SJCRH30 (cell line): ENCODE measurements around the gene IFIT3. TPM values are rescaled to one million over a fixed set of nuclear protein-coding genes. Genes with fewer than 3 reads are reported as not detected.

Experiments used
- DNase-seq, 2 experiments: peaks; one replicate each; pipeline ENCODE4 v3.0.0-alpha.2; 2015 to 2020
- H3K27ac ChIP-seq: fragments of 250-450 bp; sonication (Bioruptor Pico); 2 replicates; pipeline ENCODE4 v1.5.1; 2020; ENCODE audit warnings: mild to moderate bottlenecking, moderate library complexity
- H3K27me3 ChIP-seq: fragments of 250-450 bp; sonication (Bioruptor Pico); 2 replicates; pipeline ENCODE4 v1.5.1; 2020; ENCODE audit warnings: mild to moderate bottlenecking, moderate library complexity
- H3K36me3 ChIP-seq: fragments of 250-450 bp; sonication (Bioruptor Pico); 2 replicates; pipeline ENCODE4 v1.5.1; 2020; ENCODE audit warnings: mild to moderate bottlenecking, moderate library complexity
- H3K4me1 ChIP-seq: fragments of 250-450 bp; sonication (Bioruptor Pico); 2 replicates; pipeline ENCODE4 v1.5.1; 2020; ENCODE audit warnings: mild to moderate bottlenecking, moderate library complexity
- H3K4me3 ChIP-seq: fragments of 250-450 bp; sonication (Bioruptor Pico); 2 replicates; pipeline ENCODE4 v1.5.1; 2020; ENCODE audit warnings: mild to moderate bottlenecking, moderate library complexity
- H3K9me3 ChIP-seq: fragments of 250-450 bp; sonication (Bioruptor Pico); replicated peaks from 2 replicates; pipeline ENCODE4 v1.5.1; 2020; ENCODE audit warnings: mild to moderate bottlenecking, moderate library complexity
- total RNA-seq: library from RNA; depleted of rRNA; stranded (reverse); fragments of >200 nt; shearing (Covaris generic); gene quantifications from 2 replicates; pipeline ENCODE4 v1.2.3, GENCODE V29; 2014

IFIT3 gene
- total RNA-seq, 1 experiment from 2014 or later, result 0.73 TPM

GRCh38 chr10:89297791-89298190, 30.0 kb upstream of the IFIT3 start:
- H3K36me3 ChIP-seq, result no peaks in the 10 kb centered on the region
- H3K4me1 ChIP-seq, result no peaks in the 10 kb centered on the region
- H3K27me3 ChIP-seq, result no peaks in the 10 kb centered on the region
- no peaks in the 10 kb centered on the region for H3K9me3 ChIP-seq
- H3K27ac ChIP-seq, result no peak overlapping the region
- no peak for DNase-seq
- no peak overlapping the region for H3K4me3 ChIP-seq

GRCh38 chr10:89299031-89299430, 28.8 kb upstream of the IFIT3 start:
- Histone ChIP-seq H3K36me3 (no peaks in the 10 kb centered on the region), H3K27ac (no peak overlapping the region), H3K4me3 (no peak overlapping the region), H3K9me3 (no peaks in the 10 kb centered on the region), H3K27me3 (no peaks in the 10 kb centered on the region), H3K4me1 (no peaks in the 10 kb centered on the region)
- no peak for DNase-seq

- H3K27ac ChIP-seq, result peak overlapping the region; percentile 72
- peak in 1 of 2 experiments; percentile 4 for DNase-seq
- no peaks in the 10 kb centered on the region for H3K27me3 ChIP-seq
- H3K4me3 ChIP-seq, result peak overlapping the region; percentile 52
- H3K4me1 ChIP-seq, result no peaks in the 10 kb centered on the region
- no peaks in the 10 kb centered on the region for H3K36me3 ChIP-seq
- H3K9me3 ChIP-seq, result no peaks in the 10 kb centered on the region
These were observed 26.6 kb upstream of the IFIT3 start for GRCh38 chr10:89301232-89301631.

DNA sequence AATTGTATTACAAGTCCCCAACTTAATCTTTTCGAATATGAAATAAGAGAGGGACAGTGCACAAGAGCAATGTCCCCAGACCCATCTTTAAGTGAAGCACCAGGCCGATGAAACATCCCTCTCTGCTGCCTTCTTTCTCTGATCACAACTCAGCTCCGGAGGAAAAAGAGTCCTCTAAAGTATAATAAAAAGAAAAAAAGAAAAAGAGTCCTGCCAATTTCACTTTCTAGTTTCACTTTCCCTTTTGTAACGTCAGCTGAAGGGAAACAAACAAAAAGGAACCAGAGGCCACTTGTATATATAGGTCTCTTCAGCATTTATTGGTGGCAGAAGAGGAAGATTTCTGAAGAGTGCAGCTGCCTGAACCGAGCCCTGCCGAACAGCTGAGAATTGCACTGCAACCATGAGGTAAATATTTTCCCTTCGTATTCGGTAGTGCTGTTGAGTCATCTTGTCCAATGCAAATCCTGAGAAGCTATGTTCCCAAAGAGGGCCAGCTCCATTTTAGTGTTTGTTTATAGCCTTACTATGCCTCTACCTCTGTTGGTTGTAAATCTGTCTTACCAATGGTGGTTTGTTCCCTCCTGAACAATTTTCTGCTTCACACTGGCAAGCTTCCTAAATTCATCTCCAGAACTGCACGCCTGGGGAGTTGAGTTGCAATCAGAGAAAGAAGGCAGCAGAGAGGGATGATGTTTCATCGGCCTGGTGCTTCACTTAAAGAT, 25.9 kb upstream of the IFIT3 start, which contains the start of gene IFIT2:
IFIT2 (plus strand) TSS at position 326 of the 725 bp plus-strand sequence; CDS start at position 404, 78 bp downstream.
- peak within 1 kb of the TSS; percentile 52 for H3K4me3 ChIP-seq
- H3K36me3 ChIP-seq, result no peaks in the 10 kb centered on the region
- peak; percentile 48 to 67 for DNase-seq
- H3K9me3 ChIP-seq, result no peaks in the 10 kb centered on the region
- peak within 1 kb of the TSS; percentile 72 for H3K27ac ChIP-seq
- no peaks in the 10 kb centered on the region for H3K4me1 ChIP-seq
- no peaks in the 10 kb centered on the region for H3K27me3 ChIP-seq

DNA sequence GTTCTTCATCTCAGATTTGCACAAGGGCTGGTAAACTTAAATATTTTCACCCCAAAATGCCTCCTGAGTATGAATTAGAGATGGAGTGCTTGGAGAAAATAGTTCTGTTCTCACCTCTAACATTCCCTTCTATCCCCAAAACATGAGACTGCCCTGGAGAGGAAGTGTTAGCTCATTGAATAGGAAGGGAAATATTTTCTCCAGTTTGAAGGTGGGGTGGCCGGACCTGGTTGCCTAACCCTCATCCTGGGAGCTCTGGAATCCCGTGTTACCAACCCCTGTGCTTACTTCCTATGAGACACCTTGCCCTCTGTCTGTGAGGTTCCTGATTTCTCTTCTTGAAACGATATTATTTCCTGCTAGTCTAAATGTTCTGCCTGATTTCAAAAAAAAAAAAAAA, 25.2 kb upstream of the IFIT3 start:
- Histone ChIP-seq H3K27me3 (no peaks in the 10 kb centered on the region), H3K9me3 (no peaks in the 10 kb centered on the region), H3K4me1 (no peaks in the 10 kb centered on the region), H3K4me3 (peak overlapping the region; percentile 52), H3K36me3 (no peaks in the 10 kb centered on the region), H3K27ac (peak overlapping the region; percentile 72)
- DNase-seq, result no peak

DNA sequence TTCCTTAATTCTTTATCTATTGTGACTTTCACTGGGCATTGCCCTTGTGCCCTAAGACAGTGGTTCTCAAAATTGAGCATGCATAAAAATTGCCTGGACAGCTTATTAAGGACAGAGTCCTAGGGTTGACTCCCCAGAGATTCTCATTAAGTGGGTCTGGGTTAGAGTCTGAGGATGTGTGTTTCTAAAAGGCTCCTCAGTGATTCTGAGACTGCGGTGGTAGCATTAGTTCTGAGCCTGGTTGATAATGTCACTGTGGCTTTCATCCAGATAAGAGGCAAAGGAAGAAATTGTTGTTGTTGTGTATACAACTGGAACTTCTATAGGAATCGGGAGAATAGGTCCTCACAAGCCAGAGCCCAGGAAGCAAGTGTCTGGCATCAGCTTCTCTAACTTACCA, 24.6 kb upstream of the IFIT3 start:
- Histone ChIP-seq H3K36me3 (no peaks in the 10 kb centered on the region), H3K27me3 (no peaks in the 10 kb centered on the region), H3K27ac (no peak overlapping the region), H3K4me3 (no peak overlapping the region), H3K4me1 (no peaks in the 10 kb centered on the region), H3K9me3 (no peaks in the 10 kb centered on the region)
- DNase-seq, result no peak

DNA sequence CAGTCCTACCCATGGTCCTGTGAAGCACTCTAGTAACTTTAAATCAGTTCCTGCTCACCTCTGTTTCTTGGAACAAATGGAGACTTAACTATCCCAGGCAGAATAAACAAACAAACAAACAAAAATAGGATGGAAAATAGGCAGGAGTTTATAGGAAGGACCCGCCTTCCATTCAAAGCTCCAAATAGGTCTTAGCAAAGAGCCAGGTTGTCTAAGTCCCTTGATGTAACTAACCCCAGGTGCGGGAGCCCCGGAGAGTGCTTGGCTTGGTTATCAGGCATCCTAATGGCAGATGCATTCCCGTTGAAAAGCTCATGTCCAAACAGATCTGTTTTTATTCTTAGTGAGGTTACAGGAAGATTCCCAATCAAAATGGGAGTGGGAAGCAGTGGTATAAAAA, 23.8 kb upstream of the IFIT3 start:
- Histone ChIP-seq H3K9me3 (no peaks in the 10 kb centered on the region), H3K27me3 (no peaks in the 10 kb centered on the region), H3K4me1 (no peaks in the 10 kb centered on the region), H3K27ac (no peak overlapping the region), H3K4me3 (no peak overlapping the region), H3K36me3 (no peaks in the 10 kb centered on the region)
- DNase-seq, result no peak

GRCh38 chr10:89304446-89304845, 23.4 kb upstream of the IFIT3 start:
- H3K4me1 ChIP-seq, result no peaks in the 10 kb centered on the region
- H3K27me3 ChIP-seq, result no peaks in the 10 kb centered on the region
- no peaks in the 10 kb centered on the region for H3K9me3 ChIP-seq
- no peak overlapping the region for H3K27ac ChIP-seq
- no peak for DNase-seq
- H3K36me3 ChIP-seq, result no peaks in the 10 kb centered on the region
- H3K4me3 ChIP-seq, result no peak overlapping the region

DNA sequence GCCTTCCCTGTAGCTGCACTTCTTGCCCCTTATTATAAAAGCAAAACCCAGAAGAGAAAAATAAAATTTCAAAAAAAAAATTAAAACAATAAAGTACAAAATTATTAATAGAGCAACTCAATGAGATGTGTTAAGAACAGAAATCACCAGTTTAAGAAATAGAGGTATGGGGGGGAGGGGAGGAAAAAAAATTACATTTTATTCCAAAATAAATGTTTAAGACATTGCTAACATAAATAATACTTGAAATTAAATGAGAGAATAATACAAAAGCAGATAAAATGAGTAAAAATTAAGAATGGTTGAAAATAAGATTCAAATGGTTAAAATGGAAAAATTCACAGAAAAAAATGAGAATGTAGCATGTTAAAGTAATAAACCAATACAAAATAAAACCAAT, 22.9 kb upstream of the IFIT3 start:
- no peaks in the 10 kb centered on the region for H3K27me3 ChIP-seq
- H3K4me1 ChIP-seq, result no peaks in the 10 kb centered on the region
- H3K27ac ChIP-seq, result no peak overlapping the region
- no peaks in the 10 kb centered on the region for H3K9me3 ChIP-seq
- no peaks in the 10 kb centered on the region for H3K36me3 ChIP-seq
- no peak overlapping the region for H3K4me3 ChIP-seq
- no peak for DNase-seq

- DNase-seq, result no peak
- Histone ChIP-seq H3K36me3 (no peaks in the 10 kb centered on the region), H3K27ac (no peak overlapping the region), H3K9me3 (no peaks in the 10 kb centered on the region), H3K27me3 (no peaks in the 10 kb centered on the region), H3K4me3 (no peak overlapping the region), H3K4me1 (no peaks in the 10 kb centered on the region)
These were observed 21.9 kb upstream of the IFIT3 start for GRCh38 chr10:89305766-89306433.

- no peaks in the 10 kb centered on the region for H3K27me3 ChIP-seq
- H3K4me1 ChIP-seq, result no peaks in the 10 kb centered on the region
- DNase-seq, result no peak
- no peak overlapping the region for H3K27ac ChIP-seq
- no peaks in the 10 kb centered on the region for H3K9me3 ChIP-seq
- H3K4me3 ChIP-seq, result no peak overlapping the region
- H3K36me3 ChIP-seq, result no peaks in the 10 kb centered on the region
These were observed 21.1 kb upstream of the IFIT3 start for GRCh38 chr10:89306434-89307268.

GRCh38 chr10:89307269-89307577, 20.6 kb upstream of the IFIT3 start:
- Histone ChIP-seq H3K4me3 (no peak overlapping the region), H3K36me3 (no peaks in the 10 kb centered on the region), H3K27ac (no peak overlapping the region), H3K9me3 (no peaks in the 10 kb centered on the region), H3K27me3 (no peaks in the 10 kb centered on the region), H3K4me1 (no peaks in the 10 kb centered on the region)
- no peak for DNase-seq

- no peak overlapping the region for H3K27ac ChIP-seq
- DNase-seq, result no peak
- H3K9me3 ChIP-seq, result no peaks in the 10 kb centered on the region
- no peaks in the 10 kb centered on the region for H3K4me1 ChIP-seq
- H3K36me3 ChIP-seq, result no peaks in the 10 kb centered on the region
- no peaks in the 10 kb centered on the region for H3K27me3 ChIP-seq
- H3K4me3 ChIP-seq, result no peak overlapping the region
These were observed 19.5 kb upstream of the IFIT3 start for GRCh38 chr10:89308266-89308665.

DNA sequence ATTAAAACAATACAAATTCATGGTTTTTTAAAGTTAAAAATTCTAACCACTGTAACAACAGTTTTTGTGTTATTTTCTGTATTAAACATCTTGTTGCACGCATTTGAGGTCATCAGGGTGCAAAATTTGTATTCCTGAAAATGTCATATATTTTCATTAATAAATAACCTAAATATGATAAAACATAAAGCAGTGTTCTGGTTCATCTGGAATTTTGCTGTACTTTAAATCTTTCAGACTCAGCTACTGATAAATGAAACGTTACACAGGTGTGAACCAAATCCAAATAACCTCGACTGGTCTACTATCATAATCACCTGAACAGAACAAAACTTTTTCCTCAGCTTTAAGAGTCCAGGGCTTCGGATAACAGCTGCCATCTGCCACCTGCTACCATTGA, 19.1 kb upstream of the IFIT3 start:
- Histone ChIP-seq H3K27ac (no peak overlapping the region), H3K9me3 (no peaks in the 10 kb centered on the region)

More for the DNA sequence above, 19.1 kb upstream of the IFIT3 start:
- Histone ChIP-seq H3K27me3 (no peaks in the 10 kb centered on the region), H3K36me3 (no peaks in the 10 kb centered on the region), H3K4me1 (no peaks in the 10 kb centered on the region), H3K4me3 (no peak overlapping the region)
- DNase-seq, result no peak
